Measurements from ENCODE around the gene ADAMTS12. TPM values are rescaled to one million over a fixed set of nuclear protein-coding genes. Genes with fewer than 3 reads are reported as not detected.

Gene ADAMTS12
- total RNA-seq, 1 experiment from 2014 or later = not detected

DNA sequence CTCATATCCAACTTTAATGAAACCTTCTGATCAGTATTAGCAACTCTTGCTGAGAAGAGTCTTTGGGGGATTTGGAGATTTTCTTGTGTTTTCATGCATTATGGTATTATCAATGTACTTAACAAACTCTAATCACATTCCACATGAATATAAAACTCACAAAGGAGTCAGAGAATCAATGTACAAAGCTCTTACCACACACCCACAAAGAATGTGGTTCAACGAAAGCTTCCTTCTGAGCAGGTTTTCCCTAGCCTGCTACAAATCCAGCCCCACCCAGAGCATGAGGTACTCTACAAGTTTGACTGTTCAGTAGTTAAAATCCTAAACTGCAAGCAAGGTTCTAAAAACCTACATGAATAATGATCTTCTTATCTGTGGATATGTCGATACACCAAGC is 240.9 kb downstream of the ADAMTS12 start:
- Histone ChIP-seq H3K4me1 (ENCODE audit: low read length) (no peaks in the 10 kb centered on the region), H3K9ac (ENCODE audit: low read length) (no peak overlapping the region), H3K27me3 (ENCODE audit: low read length) (no peaks in the 10 kb centered on the region), H3K36me3 (ENCODE audit: insufficient read depth, low read length) (no peaks in the 10 kb centered on the region), H3K4me3 (ENCODE audit: low read length) (no peak overlapping the region), H3K4me2 (ENCODE audit: low read depth, low read length, poor library complexity, severe bottlenecking) (no peak overlapping the region), H3K27ac (ENCODE audit: low read length) (no peak overlapping the region), H4K20me1 (ENCODE audit: insufficient read depth, low read depth, low read length) (no peaks in the 10 kb centered on the region), H3K79me2 (ENCODE audit: low read length) (no peaks in the 10 kb centered on the region), H3K9me2 (replicated peaks; ENCODE audit: insufficient read depth, low read length) (no peaks in the 10 kb centered on the region), H2AFZ (ENCODE audit: low read length) (no peak overlapping the region), H3K9me3 (ENCODE audit: low read length) (no peaks in the 10 kb centered on the region)
- DNase-seq = no peak

- Histone ChIP-seq H3K27ac (ENCODE audit: low read length) (no peak overlapping the region), H3K9me3 (ENCODE audit: low read length) (no peaks in the 10 kb centered on the region), H3K27me3 (ENCODE audit: low read length) (no peaks in the 10 kb centered on the region), H3K4me2 (ENCODE audit: low read depth, low read length, poor library complexity, severe bottlenecking) (no peak overlapping the region), H3K36me3 (ENCODE audit: insufficient read depth, low read length) (no peaks in the 10 kb centered on the region), H3K79me2 (ENCODE audit: low read length) (no peaks in the 10 kb centered on the region), H3K9ac (ENCODE audit: low read length) (no peak overlapping the region), H4K20me1 (ENCODE audit: insufficient read depth, low read depth, low read length) (no peaks in the 10 kb centered on the region), H2AFZ (ENCODE audit: low read length) (no peak overlapping the region), H3K4me1 (ENCODE audit: low read length) (no peaks in the 10 kb centered on the region), H3K4me3 (ENCODE audit: low read length) (no peak overlapping the region), H3K9me2 (replicated peaks; ENCODE audit: insufficient read depth, low read length) (no peaks in the 10 kb centered on the region)
- DNase-seq = no peak
Observed at GRCh38 chr5:33649549-33650482, 242.0 kb downstream of the ADAMTS12 start.

- H4K20me1 ChIP-seq (ENCODE audit: insufficient read depth, low read depth, low read length) = no peaks in the 10 kb centered on the region
- no peaks in the 10 kb centered on the region for H3K36me3 ChIP-seq (ENCODE audit: insufficient read depth, low read length)
- no peak overlapping the region for H3K4me2 ChIP-seq (ENCODE audit: low read depth, low read length, poor library complexity, severe bottlenecking)
- no peak overlapping the region for H3K27ac ChIP-seq (ENCODE audit: low read length)
- no peak overlapping the region for H3K4me3 ChIP-seq (ENCODE audit: low read length)
- no peaks in the 10 kb centered on the region for H3K4me1 ChIP-seq (ENCODE audit: low read length)
- H2AFZ ChIP-seq (ENCODE audit: low read length) = no peak overlapping the region
- H3K9me2 ChIP-seq (replicated peaks; ENCODE audit: insufficient read depth, low read length) = no peaks in the 10 kb centered on the region
- no peaks in the 10 kb centered on the region for H3K27me3 ChIP-seq (ENCODE audit: low read length)
- H3K79me2 ChIP-seq (ENCODE audit: low read length) = no peaks in the 10 kb centered on the region
- H3K9ac ChIP-seq (ENCODE audit: low read length) = no peak overlapping the region
- DNase-seq = no peak
- H3K9me3 ChIP-seq (ENCODE audit: low read length) = no peaks in the 10 kb centered on the region
Observed at GRCh38 chr5:33641744-33642505, 249.9 kb downstream of the ADAMTS12 start.

GRCh38 chr5:33639474-33639873 is 252.3 kb downstream of the ADAMTS12 start:
- Histone ChIP-seq H3K4me2 (ENCODE audit: low read depth, low read length, poor library complexity, severe bottlenecking) (no peak overlapping the region), H3K4me3 (ENCODE audit: low read length) (no peak overlapping the region), H3K27me3 (ENCODE audit: low read length) (no peaks in the 10 kb centered on the region), H3K79me2 (ENCODE audit: low read length) (no peaks in the 10 kb centered on the region), H3K9me3 (ENCODE audit: low read length) (no peaks in the 10 kb centered on the region), H4K20me1 (ENCODE audit: insufficient read depth, low read depth, low read length) (no peaks in the 10 kb centered on the region), H3K4me1 (ENCODE audit: low read length) (no peaks in the 10 kb centered on the region), H3K9me2 (replicated peaks; ENCODE audit: insufficient read depth, low read length) (no peaks in the 10 kb centered on the region), H2AFZ (ENCODE audit: low read length) (no peak overlapping the region), H3K36me3 (ENCODE audit: insufficient read depth, low read length) (no peaks in the 10 kb centered on the region), H3K9ac (ENCODE audit: low read length) (no peak overlapping the region), H3K27ac (ENCODE audit: low read length) (no peak overlapping the region)
- DNase-seq = no peak

DNA sequence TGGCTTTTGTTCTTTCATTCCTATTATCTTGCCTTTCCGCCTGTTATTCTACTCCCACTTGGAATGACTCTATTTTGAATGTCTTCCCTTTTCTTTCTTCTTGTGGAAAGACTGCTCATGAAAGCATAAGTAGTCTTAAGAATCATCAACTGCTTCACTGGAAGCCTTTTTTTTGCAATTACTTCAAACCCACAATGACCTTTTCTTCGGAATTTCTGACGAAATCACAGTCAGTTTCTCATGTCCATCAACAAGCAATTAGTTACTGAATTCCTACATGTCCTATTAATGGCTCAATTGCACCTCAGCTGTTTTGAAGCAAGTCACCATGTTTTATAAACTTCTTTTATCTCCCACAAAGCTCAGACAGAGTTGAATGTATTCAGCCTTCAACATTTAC is 254.8 kb downstream of the ADAMTS12 start:
- Histone ChIP-seq H3K79me2 (ENCODE audit: low read length) (no peaks in the 10 kb centered on the region), H3K27me3 (ENCODE audit: low read length) (no peaks in the 10 kb centered on the region), H3K9me3 (ENCODE audit: low read length) (no peaks in the 10 kb centered on the region), H3K4me2 (ENCODE audit: low read depth, low read length, poor library complexity, severe bottlenecking) (no peak overlapping the region), H3K4me3 (ENCODE audit: low read length) (no peak overlapping the region), H3K9me2 (replicated peaks; ENCODE audit: insufficient read depth, low read length) (no peaks in the 10 kb centered on the region), H3K36me3 (ENCODE audit: insufficient read depth, low read length) (no peaks in the 10 kb centered on the region), H3K27ac (ENCODE audit: low read length) (no peak overlapping the region), H3K4me1 (ENCODE audit: low read length) (no peaks in the 10 kb centered on the region), H2AFZ (ENCODE audit: low read length) (no peak overlapping the region), H3K9ac (ENCODE audit: low read length) (no peak overlapping the region), H4K20me1 (ENCODE audit: insufficient read depth, low read depth, low read length) (no peaks in the 10 kb centered on the region)
- DNase-seq = no peak

DNA sequence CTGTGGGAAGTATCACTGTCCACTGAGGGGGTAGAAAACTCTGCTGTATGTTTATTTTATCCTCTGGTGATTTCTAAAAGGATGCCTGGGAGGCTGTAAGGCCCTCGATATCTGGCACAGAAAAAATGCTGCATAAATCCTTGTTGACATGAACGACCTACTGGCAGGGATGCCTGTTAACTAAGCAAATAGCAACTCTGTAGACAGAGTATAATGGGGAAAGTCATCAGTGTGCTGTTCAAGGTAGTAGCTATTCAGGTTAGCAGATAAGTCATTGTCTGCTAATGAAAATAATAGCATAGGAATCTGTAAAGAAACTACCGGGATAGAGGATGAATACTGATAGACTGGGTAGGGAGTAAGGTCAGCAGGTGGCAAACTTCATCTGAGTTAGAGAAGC is 256.2 kb downstream of the ADAMTS12 start:
- H3K36me3 ChIP-seq (ENCODE audit: insufficient read depth, low read length) = no peaks in the 10 kb centered on the region
- no peaks in the 10 kb centered on the region for H3K27me3 ChIP-seq (ENCODE audit: low read length)
- no peak overlapping the region for H3K4me2 ChIP-seq (ENCODE audit: low read depth, low read length, poor library complexity, severe bottlenecking)
- H3K27ac ChIP-seq (ENCODE audit: low read length) = no peak overlapping the region
- H3K9me3 ChIP-seq (ENCODE audit: low read length) = no peaks in the 10 kb centered on the region
- H4K20me1 ChIP-seq (ENCODE audit: insufficient read depth, low read depth, low read length) = no peaks in the 10 kb centered on the region
- no peaks in the 10 kb centered on the region for H3K79me2 ChIP-seq (ENCODE audit: low read length)
- H3K9me2 ChIP-seq (replicated peaks; ENCODE audit: insufficient read depth, low read length) = no peaks in the 10 kb centered on the region
- no peak overlapping the region for H2AFZ ChIP-seq (ENCODE audit: low read length)
- H3K9ac ChIP-seq (ENCODE audit: low read length) = no peak overlapping the region
- H3K4me1 ChIP-seq (ENCODE audit: low read length) = no peaks in the 10 kb centered on the region
- DNase-seq = no peak
- H3K4me3 ChIP-seq (ENCODE audit: low read length) = no peak overlapping the region

- Histone ChIP-seq H3K27ac (ENCODE audit: low read length) (no peak overlapping the region), H3K4me2 (ENCODE audit: low read depth, low read length, poor library complexity, severe bottlenecking) (no peak overlapping the region), H3K27me3 (ENCODE audit: low read length) (no peaks in the 10 kb centered on the region), H3K4me1 (ENCODE audit: low read length) (no peaks in the 10 kb centered on the region), H3K9ac (ENCODE audit: low read length) (no peak overlapping the region), H2AFZ (ENCODE audit: low read length) (no peak overlapping the region), H3K9me3 (ENCODE audit: low read length) (no peaks in the 10 kb centered on the region), H3K36me3 (ENCODE audit: insufficient read depth, low read length) (no peaks in the 10 kb centered on the region), H4K20me1 (ENCODE audit: insufficient read depth, low read depth, low read length) (no peaks in the 10 kb centered on the region), H3K9me2 (replicated peaks; ENCODE audit: insufficient read depth, low read length) (no peaks in the 10 kb centered on the region), H3K4me3 (ENCODE audit: low read length) (no peak overlapping the region), H3K79me2 (ENCODE audit: low read length) (no peaks in the 10 kb centered on the region)
- no peak for DNase-seq
Observed at GRCh38 chr5:33633699-33634098, 258.1 kb downstream of the ADAMTS12 start.

DNA sequence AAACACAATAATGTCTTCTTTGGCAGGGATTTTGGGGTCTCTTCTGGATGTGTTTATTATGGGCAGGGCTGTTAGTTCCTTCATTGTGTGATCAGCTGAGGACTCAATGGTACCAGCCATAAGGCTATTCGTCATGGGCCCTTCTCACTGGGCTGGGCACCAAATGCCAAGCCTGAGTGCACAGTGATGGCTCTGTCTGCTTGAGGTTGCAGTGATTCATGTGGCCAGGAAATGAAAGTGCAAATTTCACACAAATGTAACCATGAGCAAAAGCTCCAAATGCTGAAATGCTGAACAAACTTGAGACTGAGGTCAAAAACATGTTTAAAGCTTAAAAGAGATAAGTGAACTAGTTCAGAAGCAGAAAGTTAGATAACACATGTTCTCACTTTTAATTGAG is 260.0 kb downstream of the ADAMTS12 start:
- Histone ChIP-seq H3K9ac (ENCODE audit: low read length) (no peak overlapping the region), H3K4me1 (ENCODE audit: low read length) (no peaks in the 10 kb centered on the region), H3K79me2 (ENCODE audit: low read length) (no peaks in the 10 kb centered on the region), H3K9me3 (ENCODE audit: low read length) (no peaks in the 10 kb centered on the region), H3K27ac (ENCODE audit: low read length) (no peak overlapping the region), H3K4me2 (ENCODE audit: low read depth, low read length, poor library complexity, severe bottlenecking) (no peak overlapping the region), H4K20me1 (ENCODE audit: insufficient read depth, low read depth, low read length) (no peaks in the 10 kb centered on the region), H3K36me3 (ENCODE audit: insufficient read depth, low read length) (no peaks in the 10 kb centered on the region), H3K27me3 (ENCODE audit: low read length) (no peaks in the 10 kb centered on the region), H3K9me2 (replicated peaks; ENCODE audit: insufficient read depth, low read length) (no peaks in the 10 kb centered on the region), H3K4me3 (ENCODE audit: low read length) (no peak overlapping the region), H2AFZ (ENCODE audit: low read length) (no peak overlapping the region)
- DNase-seq = no peak

Measured in Karpas-422 (cell line).